H1 (cell line): ENCODE data around the gene RAMP3. TPM values are rescaled to one million over a fixed set of nuclear protein-coding genes. Genes with fewer than 3 reads are reported as not detected.

Source experiments
- CTCF ChIA-PET: fragments of 300-600 bp; sonication (Branson Sonifier 250); formaldehyde crosslinking; loops from one replicate; lab custom pipeline; 2021; ENCODE audit not compliant: partially characterized antibody; lab: Charles Lee
- POLR2A ChIA-PET: fragments of 300-600 bp; sonication (Branson Sonifier 250); formaldehyde crosslinking; loops from one replicate; lab custom pipeline; 2021; ENCODE audit warnings: inconsistent platforms; ENCODE audit not compliant: partially characterized antibody; lab: Charles Lee
- DNase-seq, 2 experiments: peaks; one replicate each; pipeline versions ENCODE4 v3.0.0 to v3.0.0-alpha.2; 2010 to 2022; ENCODE audit warnings: low spot score in 2 of 2, low read depth in 1 of 2, mixed read lengths in 1 of 2
- FAIRE-seq: peaks from 2 replicates; lab custom pipeline; 2011; peaks lifted over from hg19 to GRCh38; lab: Jason Lieb, UNC
- H2AFZ ChIP-seq: 2 replicates; pipeline ENCODE4 v1.8.1; 2012; ENCODE audit warnings: low read length, inconsistent platforms
- H2AK5ac ChIP-seq: 2 replicates; pipeline ENCODE4 v1.6.1; 2013; ENCODE audit warnings: low read depth, low read length
- H2BK120ac ChIP-seq: replicated peaks from 2 replicates; pipeline ENCODE3; 2013; ENCODE audit warnings: low read depth, low read length, inconsistent platforms
- H2BK12ac ChIP-seq: 2 replicates; pipeline ENCODE4 v1.6.1; 2013; ENCODE audit warnings: low read depth, low read length
- H2BK15ac ChIP-seq: 2 replicates; pipeline ENCODE4 v1.6.1; 2013; ENCODE audit warnings: low read length
- H2BK20ac ChIP-seq: 2 replicates; pipeline ENCODE4 v1.6.1; 2013; ENCODE audit warnings: low read length
- H2BK5ac ChIP-seq: 2 replicates; pipeline ENCODE4 v1.6.1; 2013; ENCODE audit warnings: low read depth, low read length
- H3K14ac ChIP-seq: 2 replicates; pipeline ENCODE4 v1.6.1; 2013; ENCODE audit warnings: inconsistent platforms; ENCODE audit not compliant: insufficient read length
- H3K18ac ChIP-seq: 2 replicates; pipeline ENCODE4 v1.6.1; 2013; ENCODE audit warnings: low read length; ENCODE audit errors: extremely low read depth
- H3K23ac ChIP-seq: 2 replicates; pipeline ENCODE4 v1.6.1; 2013; ENCODE audit warnings: inconsistent platforms; ENCODE audit not compliant: insufficient read length
- H3K23me2 ChIP-seq: 2 replicates; pipeline ENCODE4 v1.6.1; 2013; ENCODE audit warnings: low read depth, low read length
- H3K27ac ChIP-seq: 2 replicates; pipeline ENCODE4 v1.6.1; 2011; ENCODE audit warnings: low read depth, low read length, inconsistent platforms
- H3K27me3 ChIP-seq, 4 experiments: replicated peaks in 1 of 4; 1 replicate in 1 of 4; 2 replicates in 3 of 4; pipeline versions ENCODE4 v1.6.1 to v1.8.1; 2011 to 2013; ENCODE audit warnings: low read length in 3 of 4, mild to moderate bottlenecking in 3 of 4, inconsistent platforms in 2 of 4, mixed read lengths in 2 of 4, moderate library complexity in 1 of 4; ENCODE audit not compliant: control insufficient read depth in 3 of 4, insufficient read depth in 3 of 4; ENCODE audit errors: extremely low read depth in 1 of 4
- H3K36me3 ChIP-seq, 4 experiments: 2 replicates each; pipeline versions ENCODE4 v1.6.1 to v1.8.1; 2011 to 2013; ENCODE audit warnings: mild to moderate bottlenecking in 4 of 4, low read length in 3 of 4, moderate library complexity in 2 of 4, control low read depth in 1 of 4, inconsistent platforms in 1 of 4; ENCODE audit not compliant: insufficient read depth in 4 of 4, control insufficient read depth in 2 of 4
- H3K4ac ChIP-seq: replicated peaks from 2 replicates; pipeline ENCODE3; 2013; ENCODE audit warnings: low read length, low read depth, mixed read lengths, inconsistent platforms; ENCODE audit not compliant: insufficient read length
- H3K4me1 ChIP-seq, 4 experiments: replicated peaks in 1 of 4; 1 replicate in 1 of 4; 2 replicates in 3 of 4; pipeline versions ENCODE4 v1.6.1 to v1.8.1; 2011 to 2013; ENCODE audit warnings: low read length in 3 of 4, inconsistent platforms in 2 of 4, mixed read lengths in 1 of 4; ENCODE audit not compliant: insufficient read depth in 4 of 4, control insufficient read depth in 3 of 4
- H3K4me2 ChIP-seq, 2 experiments: 2 replicates each; pipeline versions ENCODE4 v1.6.1 to v1.8.1; 2011 to 2013; ENCODE audit warnings: low read depth in 2 of 2, low read length in 2 of 2, control low read depth in 1 of 2, inconsistent platforms in 1 of 2, mild to moderate bottlenecking in 1 of 2; ENCODE audit not compliant: insufficient read depth in 1 of 2
- H3K4me3 ChIP-seq, 4 experiments: fragments of 200-600, 300-600 bp in 1 of 4; sonication (generic), shearing (Covaris generic), sonication (Bioruptor Twin) in 1 of 4; 2 replicates each; pipeline versions ENCODE4 v1.5.1 to v1.8.1; 2011 to 2016; ENCODE audit warnings: low read length in 4 of 4, low read depth in 3 of 4, control low read depth in 2 of 4, inconsistent platforms in 2 of 4, mild to moderate bottlenecking in 2 of 4, mixed read lengths in 1 of 4, moderate library complexity in 1 of 4; ENCODE audit not compliant: insufficient read depth in 2 of 4; ENCODE audit errors: extremely low read depth in 1 of 4
- H3K56ac ChIP-seq: replicated peaks from 2 replicates; pipeline ENCODE3; 2013; ENCODE audit warnings: low read depth, mild to moderate bottlenecking, mixed read lengths, low read length, inconsistent platforms; ENCODE audit not compliant: insufficient read length
- H3K79me1 ChIP-seq: 2 replicates; pipeline ENCODE4 v1.6.1; 2013; ENCODE audit warnings: low read depth, low read length, control low read depth
- H3K79me2 ChIP-seq, 2 experiments: 2 replicates each; pipeline versions ENCODE4 v1.6.1 to v1.8.1; 2012 to 2013; ENCODE audit warnings: low read length in 2 of 2, mild to moderate bottlenecking in 2 of 2, inconsistent platforms in 1 of 2; ENCODE audit not compliant: insufficient read depth in 2 of 2, control insufficient read depth in 1 of 2
- H3K9ac ChIP-seq, 4 experiments: replicated peaks in 1 of 4; 1 replicate in 1 of 4; 2 replicates in 3 of 4; pipeline versions ENCODE4 v1.6.1 to v1.8.1; 2011 to 2013; ENCODE audit warnings: low read depth in 3 of 4, low read length in 3 of 4, control low read depth in 2 of 4, mild to moderate bottlenecking in 2 of 4, moderate library complexity in 2 of 4, inconsistent platforms in 1 of 4; ENCODE audit errors: extremely low read depth in 1 of 4
- H3K9me3 ChIP-seq, 2 experiments: 2 replicates each; pipeline versions ENCODE4 v1.6.1 to v1.8.1; 2012 to 2013; ENCODE audit warnings: mild to moderate bottlenecking in 2 of 2, moderate library complexity in 2 of 2, control low read depth in 1 of 2, inconsistent platforms in 1 of 2, low read depth in 1 of 2, low read length in 1 of 2, mixed read lengths in 1 of 2; ENCODE audit not compliant: insufficient read depth in 2 of 2
- H4K20me1 ChIP-seq, 2 experiments: replicated peaks in 1 of 2; 2 replicates each; pipeline versions ENCODE3 to v1.8.1; 2011 to 2013; ENCODE audit warnings: inconsistent platforms in 2 of 2, low read length in 2 of 2, mild to moderate bottlenecking in 1 of 2; ENCODE audit not compliant: insufficient read depth in 2 of 2, control insufficient read depth in 1 of 2
- H4K5ac ChIP-seq: 2 replicates; pipeline ENCODE4 v1.6.1; 2013; ENCODE audit warnings: low read length, low read depth, mixed read lengths, inconsistent platforms; ENCODE audit not compliant: insufficient read length
- H4K8ac ChIP-seq: 2 replicates; pipeline ENCODE4 v1.8.0; 2013; ENCODE audit warnings: mild to moderate bottlenecking, moderate library complexity, low read length, inconsistent platforms; ENCODE audit not compliant: insufficient read depth; ENCODE audit errors: extremely low read depth
- H4K91ac ChIP-seq: replicated peaks from 2 replicates; pipeline ENCODE3; 2013; ENCODE audit warnings: low read length, mixed read lengths, inconsistent platforms; ENCODE audit not compliant: insufficient read length
- CHD2 ChIP-seq: IDR thresholded peaks from 2 replicates; pipeline ENCODE4 v1.6.1; 2012; ENCODE audit warnings: low read length, improper control_type of control experiment
- EP300 ChIP-seq, 2 experiments: IDR thresholded peaks; 1 replicate in 1 of 2; 2 replicates in 1 of 2; pipeline ENCODE4 v1.6.1; 2011 to 2012; ENCODE audit warnings: low read depth in 2 of 2, low read length in 2 of 2, mild to moderate bottlenecking in 2 of 2, borderline replicate concordance in 1 of 2, inconsistent platforms in 1 of 2, moderate library complexity in 1 of 2
- GTF2F1 ChIP-seq: IDR thresholded peaks from 2 replicates; pipeline ENCODE4 v1.6.1; 2012; ENCODE audit warnings: low read depth, low read length, improper control_type of control experiment, borderline replicate concordance
- TEAD4 ChIP-seq: IDR thresholded peaks from 2 replicates; pipeline ENCODE4 v1.6.1; 2012; ENCODE audit warnings: low read depth, low read length, inconsistent platforms, mixed read lengths
- WGBS, 2 experiments: shearing (Covaris generic) in 1 of 2; methylation state at CpG; one replicate each; pipeline versions ENCODE4 v1.1.6 to v1.1.7; 2013 to 2015; ENCODE audit warnings: low lambda C conversion rate in 2 of 2, mixed read lengths in 2 of 2, inconsistent platforms in 1 of 2, low coverage in 1 of 2, missing lambda C conversion rate in 1 of 2; ENCODE audit not compliant: insufficient replicate concordance in 2 of 2, insufficient coverage in 1 of 2, insufficient read length in 1 of 2; ENCODE audit errors: extremely low coverage in 1 of 2, missing lambda C conversion rate in 1 of 2; 5-methylcytosine and 5-hydroxymethylcytosine counted together
- polyA plus RNA-seq, 7 experiments: library from polyadenylated mRNA; depleted of rRNA in 3 of 7; stranded (reverse) in 5 of 7; unstranded in 2 of 7; fragments of >200 nt in 5 of 7; fragments of 200-250 nt in 2 of 7; gene quantifications; 1 replicate in 5 of 7; 2 replicates in 1 of 7; 4 replicates in 1 of 7; pipeline versions ENCODE4 v1.2.1 to v1.2.3, GENCODE V29; 2011 to 2013; ENCODE audit warnings: missing spikeins in 2 of 7, mixed read lengths in 2 of 7
- total RNA-seq: library from RNA; stranded (reverse); fragmentation: NEBNext Ultra II Directional; extraction: Animal tissue kit (Norgen Biotek cat#: 25700); gene quantifications from 2 replicates; pipeline ENCODE4 v1.2.1, GENCODE V29; 2021

Gene RAMP3
- total and polyA plus RNA-seq, 2 of the 8 experiments (the other 6 are each of a cell fraction or from before 2014, with no cell fraction given): 0.88 to 0.98 TPM

- no peak overlapping the region for H3K18ac ChIP-seq
- no peak overlapping the region for H2BK20ac ChIP-seq
- CTCF ChIA-PET: interaction anchor here (1.0 to 6.1 kb wide), 7 partner anchors 9 to 161 kb away, joined by 3 to 105 read pairs (median 8); no protein-coding TSS in a partner anchor
- no peak for FAIRE-seq
- H3K9ac ChIP-seq: no peak overlapping the region
- no peaks in the 10 kb centered on the region for H3K23me2 ChIP-seq
- no peak overlapping the region for H2BK5ac ChIP-seq
- H3K23ac ChIP-seq: no peak overlapping the region
- H3K79me1 ChIP-seq: no peaks in the 10 kb centered on the region
- no peaks in the 10 kb centered on the region for H4K20me1 ChIP-seq
- no peak overlapping the region for H2BK120ac ChIP-seq
- no peaks in the 10 kb centered on the region for H3K9me3 ChIP-seq
- no peaks in the 10 kb centered on the region for H3K4me1 ChIP-seq
- no peak overlapping the region for H3K14ac ChIP-seq
- no peak for TF ChIP-seq TEAD4
- no peak for TF ChIP-seq EP300 (IDR thresholded peaks at IDR 0.05; ENCODE audit: borderline replicate concordance in 1 of 2, low read depth in 2 of 2, low read length in 2 of 2)
- no peak for TF ChIP-seq CHD2
- TF ChIP-seq GTF2F1: no peak
- TF ChIP-seq, all 59 proteins: peak for 0
- Histone ChIP-seq H2BK12ac (no peak overlapping the region), H2AK5ac (no peak overlapping the region), H3K56ac (no peak overlapping the region), H3K4me3 (no peak overlapping the region), H3K36me3 (no peaks in the 10 kb centered on the region), H4K91ac (no peak overlapping the region), H3K27me3 (no peaks in the 10 kb centered on the region), H4K5ac (no peak overlapping the region), H2BK15ac (no peak overlapping the region), H3K4me2 (no peak overlapping the region), H3K4ac (no peak overlapping the region), H3K27ac (no peak overlapping the region), H4K8ac (no peak overlapping the region), H2AFZ (no peak overlapping the region), H3K79me2 (no peaks in the 10 kb centered on the region)
- no peak for DNase-seq
- POLR2A ChIA-PET: interaction anchor here (0.8 to 1.4 kb wide), 2 partner anchors 19 to 22 kb away, joined by 3 read pairs; partner anchors contain the start of gene TBRG4
- 95% methylated on average over 7 of the region's 7 CpGs; no CpG with 5 or more reads in 1 of the 2 experiments for WGBS, 2 experiments
Measured at GRCh38 chr7:45133877-45134276, 23.7 kb upstream of the RAMP3 start.
